CD4-positive, alpha-beta T cell treated with Interleukin-17A for 4 hours (primary cell): ENCODE measurements around the gene OR1J1.

Source experiments
- DNase-seq: peaks from one replicate; pipeline ENCODE4 v3.0.0-alpha.2; 2020; ENCODE audit warnings: mixed read lengths

Gene OR1J1

DNA sequence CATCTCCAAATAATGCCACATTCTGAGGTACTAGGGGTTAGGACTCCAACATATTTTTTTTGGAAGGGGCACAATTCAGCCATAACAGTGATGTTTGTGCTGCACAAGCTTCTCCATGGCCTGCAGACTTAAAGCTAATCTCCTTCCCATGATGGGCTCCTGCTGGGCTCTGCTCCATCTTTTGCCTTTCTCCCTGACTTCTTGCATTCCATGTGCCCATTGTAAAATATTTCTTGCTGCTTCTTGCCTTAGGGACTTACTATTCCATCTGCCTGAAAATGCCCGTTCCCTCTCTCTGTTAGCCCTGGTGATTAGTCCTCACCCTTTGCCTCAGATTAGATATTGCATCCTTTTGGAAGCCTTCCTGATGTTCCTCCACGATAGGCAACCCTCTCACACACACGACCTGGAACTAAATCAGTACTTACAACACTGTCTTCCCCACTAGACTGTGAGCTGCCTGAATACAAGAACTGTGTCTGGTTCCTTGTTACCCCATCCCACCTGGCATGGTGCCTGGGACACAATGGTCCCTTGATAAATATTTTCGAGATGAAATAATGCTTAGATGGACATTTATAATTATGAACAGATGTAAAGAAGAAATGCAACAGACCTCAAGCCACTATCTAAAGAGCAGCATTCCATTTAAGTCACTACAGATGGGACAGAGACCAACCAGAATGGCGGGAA lies 33.5 kb downstream of the OR1J1 start:
- DNase-seq: no peak

DNA sequence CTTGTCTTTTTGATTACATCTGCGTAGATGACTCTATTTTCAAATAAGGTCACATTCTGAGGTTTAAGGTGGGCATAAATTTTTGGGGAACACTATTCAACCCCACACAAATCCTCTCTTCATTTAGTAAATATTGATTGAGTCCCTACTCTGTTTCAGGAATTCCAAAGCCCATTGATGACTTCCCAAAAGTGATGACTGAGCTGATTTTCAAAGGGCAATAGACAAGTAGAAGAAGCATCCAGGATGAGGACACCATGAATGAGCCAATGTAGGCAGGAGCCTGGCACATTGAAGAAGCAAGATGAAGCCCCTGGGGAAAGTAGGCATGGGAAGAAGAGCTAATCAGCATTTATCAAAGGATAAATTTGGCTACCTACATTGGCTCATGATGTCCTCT lies 35.2 kb downstream of the OR1J1 start:
- DNase-seq: no peak
